OCI-LY1 (cell line): Measurements from ENCODE around the gene CDH4.

Experiments used
- CTCF ChIP-seq: fragments of 200-600 bp; sonication (generic), shearing (Covaris generic); IDR thresholded peaks from 2 replicates; pipeline ENCODE4 v1.5.1; 2017; ENCODE audit warnings: mild to moderate bottlenecking, antibody characterized with exemption, low read length, moderate library complexity, mixed read lengths
- EZH2 ChIP-seq: fragments of 200-600 bp; sonication (generic), shearing (Covaris generic); IDR thresholded peaks from 2 replicates; pipeline ENCODE4 v1.8.0; 2017; ENCODE audit warnings: borderline replicate concordance, mixed run types, mild to moderate bottlenecking, antibody characterized with exemption, low read length, moderate library complexity, mixed read lengths

- TF ChIP-seq CTCF: no peak
- TF ChIP-seq EZH2: no peak
Observed at GRCh38 chr20:61966492-61967244, 714.6 kb downstream of the CDH4 start.
